ENCODE results near the gene TBX2. TPM values are rescaled to one million over a fixed set of nuclear protein-coding genes. Genes with fewer than 3 reads are reported as not detected.

TBX2 gene
- total and polyA plus RNA-seq, 2 donors: 2.1 to 3.2 TPM

DNA sequence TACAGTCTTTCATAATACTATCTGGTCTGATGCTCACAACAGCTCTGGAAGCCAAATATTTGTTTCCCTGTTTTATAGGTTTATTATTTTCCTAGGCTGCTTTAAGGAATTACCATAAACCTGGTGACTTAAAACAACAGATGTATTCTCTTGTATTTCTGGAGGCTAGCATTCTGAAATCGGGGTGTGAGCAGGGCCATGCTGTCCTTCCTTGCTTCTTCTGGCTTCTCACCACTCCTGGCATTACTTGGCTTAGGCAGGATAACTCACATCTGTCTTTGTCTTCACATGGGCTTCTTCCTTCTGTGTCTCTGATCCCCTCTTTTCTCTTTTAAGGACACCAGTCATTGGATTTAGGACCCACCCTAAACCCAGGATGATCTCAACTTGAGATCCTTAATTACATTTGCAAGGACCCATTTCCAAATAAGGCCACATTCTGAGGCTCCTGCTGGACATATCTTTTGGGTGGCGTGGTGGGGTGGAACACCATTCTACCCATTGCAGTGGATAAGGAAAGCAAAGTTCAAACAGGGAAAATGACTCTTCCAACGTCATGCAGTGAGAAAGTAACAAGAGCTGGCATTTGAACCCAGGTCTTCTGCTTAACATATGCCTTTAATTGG, 39.2 kb upstream of the TBX2 start:
- no peaks in the 10 kb centered on the region for H3K27me3 ChIP-seq (ENCODE audit: control insufficient read depth in 2 of 2, insufficient read depth in 1 of 2, low read length in 1 of 2)
- H3K27ac ChIP-seq (ENCODE audit: low read depth in 1 of 2, low read length in 1 of 2): no peak overlapping the region
- no peaks in the 10 kb centered on the region for H3K4me1 ChIP-seq (ENCODE audit: control insufficient read depth in 2 of 2, insufficient read depth in 2 of 2, low read length in 2 of 2)
- no peaks in the 10 kb centered on the region for H3K36me3 ChIP-seq (ENCODE audit: control insufficient read depth in 2 of 2, insufficient read depth in 2 of 2, low read length in 1 of 2)
- DNase-seq (ENCODE audit: low read depth in 6 of 9, low spot score in 9 of 9): no peak
- H3K4me3 ChIP-seq (ENCODE audit: low read length in 2 of 2): no peak overlapping the region
- 97% methylated on average over 3 of the region's 3 CpGs for WGBS
- H3K9me3 ChIP-seq (ENCODE audit: control insufficient read depth in 2 of 2, insufficient read depth in 1 of 2, low read length in 1 of 2): no peaks in the 10 kb centered on the region

DNA sequence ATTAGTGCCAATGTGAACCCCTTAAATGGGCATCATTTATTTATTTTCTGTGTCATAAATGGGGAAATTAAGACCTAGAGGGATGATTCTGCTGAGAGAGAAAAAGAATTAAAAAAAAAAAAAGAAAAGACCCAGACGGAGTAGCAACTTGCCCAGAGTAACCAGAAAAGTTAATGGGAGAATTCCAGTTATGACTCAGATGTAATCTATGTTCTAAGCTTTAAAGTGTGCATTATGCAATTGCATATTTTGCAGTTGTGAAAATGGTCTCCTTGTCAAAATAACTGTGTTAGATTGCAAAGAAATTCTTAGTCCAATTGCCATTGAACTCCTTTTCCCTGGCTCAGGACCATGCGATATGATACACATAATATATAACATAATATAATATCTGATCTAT, 38.6 kb upstream of the TBX2 start:
- Histone ChIP-seq H3K4me1 (ENCODE audit: control insufficient read depth in 2 of 2, insufficient read depth in 2 of 2, low read length in 2 of 2) (no peaks in the 10 kb centered on the region), H3K4me3 (ENCODE audit: low read length in 2 of 2) (no peak overlapping the region), H3K27ac (ENCODE audit: low read depth in 1 of 2, low read length in 1 of 2) (no peak overlapping the region), H3K27me3 (ENCODE audit: control insufficient read depth in 2 of 2, insufficient read depth in 1 of 2, low read length in 1 of 2) (no peaks in the 10 kb centered on the region), H3K36me3 (ENCODE audit: control insufficient read depth in 2 of 2, insufficient read depth in 2 of 2, low read length in 1 of 2) (no peaks in the 10 kb centered on the region), H3K9me3 (ENCODE audit: control insufficient read depth in 2 of 2, insufficient read depth in 1 of 2, low read length in 1 of 2) (no peaks in the 10 kb centered on the region)
- no peak for DNase-seq (ENCODE audit: low read depth in 6 of 9, low spot score in 9 of 9)
- over 99% methylated on average over 2 of the region's 2 CpGs for WGBS

DNA sequence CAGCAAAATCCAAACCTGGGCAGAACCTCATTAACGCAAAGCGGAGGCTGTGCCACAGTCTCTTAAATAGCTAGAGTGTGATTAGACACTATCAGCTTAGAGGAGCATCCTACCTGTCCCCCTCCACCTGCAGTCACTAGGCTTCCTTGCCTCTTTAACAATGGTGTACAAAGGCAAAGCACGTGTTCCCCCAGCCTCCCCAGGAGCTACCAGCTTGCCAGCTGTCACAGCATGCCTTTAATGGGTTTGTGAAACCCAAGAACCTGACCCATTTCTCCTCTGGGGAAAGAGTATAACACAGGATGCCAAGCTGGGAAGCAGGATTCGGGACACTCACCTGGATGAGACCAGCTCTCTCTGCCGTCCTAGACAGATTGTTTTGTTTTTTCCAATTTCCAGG, 37.2 kb upstream of the TBX2 start:
- DNase-seq (ENCODE audit: low read depth in 6 of 9, low spot score in 9 of 9): no peak
- WGBS: 96% methylated on average over 5 of the region's 5 CpGs
- H3K27ac ChIP-seq (ENCODE audit: low read depth in 1 of 2, low read length in 1 of 2): no peak overlapping the region
- no peaks in the 10 kb centered on the region for H3K9me3 ChIP-seq (ENCODE audit: control insufficient read depth in 2 of 2, insufficient read depth in 1 of 2, low read length in 1 of 2)
- no peak overlapping the region for H3K4me3 ChIP-seq (ENCODE audit: low read length in 2 of 2)
- no peaks in the 10 kb centered on the region for H3K36me3 ChIP-seq (ENCODE audit: control insufficient read depth in 2 of 2, insufficient read depth in 2 of 2, low read length in 1 of 2)
- H3K27me3 ChIP-seq (ENCODE audit: control insufficient read depth in 2 of 2, insufficient read depth in 1 of 2, low read length in 1 of 2): no peaks in the 10 kb centered on the region
- no peaks in the 10 kb centered on the region for H3K4me1 ChIP-seq (ENCODE audit: control insufficient read depth in 2 of 2, insufficient read depth in 2 of 2, low read length in 2 of 2)

DNA sequence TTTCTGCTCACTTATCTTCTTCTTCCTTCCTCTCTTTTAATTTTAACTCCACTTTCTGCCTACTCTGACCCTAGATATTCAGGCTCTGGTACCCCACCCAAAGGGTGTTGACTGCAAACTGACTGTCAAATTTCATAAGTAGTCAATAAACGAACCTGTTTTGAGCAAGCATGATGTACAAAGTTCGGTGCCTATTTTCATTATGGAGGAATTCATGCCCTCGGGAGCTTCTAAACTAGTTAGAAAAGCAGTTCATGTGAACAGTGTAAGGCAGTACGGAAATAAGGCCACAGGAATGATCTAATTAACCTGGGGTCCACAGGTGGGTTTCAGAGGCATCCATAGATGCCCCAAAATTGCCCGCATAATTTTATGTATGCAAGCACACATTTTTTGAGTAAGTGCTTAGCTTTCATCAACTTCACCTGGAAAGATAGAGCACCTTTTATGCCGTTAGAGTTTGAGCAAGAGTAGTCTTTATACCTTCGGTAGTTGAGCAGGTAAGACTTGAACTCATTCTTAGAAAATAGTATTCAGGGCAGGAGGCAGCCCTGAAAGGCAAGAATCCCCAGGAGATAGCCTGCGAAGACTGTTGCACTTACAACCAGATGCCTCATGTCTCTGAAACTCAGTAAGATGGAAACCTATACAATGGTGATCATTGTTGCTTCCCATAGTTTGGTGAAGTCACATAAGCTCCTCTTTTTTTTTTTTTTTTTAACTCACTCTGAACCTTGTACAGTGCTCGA, 36.6 kb upstream of the TBX2 start:
- WGBS: 97% methylated on average over 9 of the region's 9 CpGs
- no peak for DNase-seq (ENCODE audit: low read depth in 6 of 9, low spot score in 9 of 9)
- H3K27me3 ChIP-seq (ENCODE audit: control insufficient read depth in 2 of 2, insufficient read depth in 1 of 2, low read length in 1 of 2): no peaks in the 10 kb centered on the region
- H3K36me3 ChIP-seq (ENCODE audit: control insufficient read depth in 2 of 2, insufficient read depth in 2 of 2, low read length in 1 of 2): no peaks in the 10 kb centered on the region
- no peaks in the 10 kb centered on the region for H3K4me1 ChIP-seq (ENCODE audit: control insufficient read depth in 2 of 2, insufficient read depth in 2 of 2, low read length in 2 of 2)
- H3K9me3 ChIP-seq (ENCODE audit: control insufficient read depth in 2 of 2, insufficient read depth in 1 of 2, low read length in 1 of 2): no peaks in the 10 kb centered on the region
- H3K27ac ChIP-seq (ENCODE audit: low read depth in 1 of 2, low read length in 1 of 2): no peak overlapping the region
- no peak overlapping the region for H3K4me3 ChIP-seq (ENCODE audit: low read length in 2 of 2)

DNA sequence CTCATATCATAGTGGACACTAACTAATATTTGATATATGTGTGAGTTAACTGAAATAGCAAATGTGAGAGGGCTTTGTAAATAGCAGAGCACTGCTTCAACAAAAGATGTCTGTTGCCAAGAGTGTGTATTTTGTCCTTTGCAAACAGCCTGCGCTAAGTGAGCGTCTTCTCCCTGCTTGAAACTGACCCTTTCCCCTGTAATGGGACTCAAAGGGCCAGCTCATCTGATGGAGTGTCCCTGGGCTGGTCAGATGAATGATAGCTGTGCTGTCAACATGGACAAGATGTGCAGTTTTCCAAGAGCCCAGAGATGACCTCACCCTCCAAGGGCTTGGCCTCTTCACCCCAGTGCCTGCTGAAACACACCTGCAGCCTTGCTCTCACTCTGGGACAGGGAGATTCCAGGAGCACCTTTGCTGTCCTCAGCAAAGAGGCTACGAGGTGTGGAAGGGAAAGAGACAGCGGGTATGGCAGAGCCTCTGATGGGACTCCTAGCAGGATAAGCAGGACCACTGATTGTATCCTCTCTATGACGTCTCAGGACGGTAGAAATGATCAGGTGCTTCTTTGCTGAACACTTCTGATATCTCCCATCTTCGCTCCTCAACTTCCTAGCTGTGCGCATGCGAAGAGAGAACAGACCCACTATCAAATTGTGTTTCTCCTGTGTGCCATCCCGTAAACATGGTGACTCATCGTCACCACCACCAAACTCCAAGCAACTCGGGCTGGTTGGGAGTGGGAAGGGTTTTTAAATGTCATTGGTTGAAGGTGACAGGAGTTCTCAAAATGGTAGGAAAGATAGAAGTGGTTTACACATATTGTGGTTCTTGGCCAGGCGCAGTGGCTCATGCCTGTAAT, 35.8 kb upstream of the TBX2 start:
- no peak for DNase-seq (ENCODE audit: low read depth in 6 of 9, low spot score in 9 of 9)
- WGBS: 97% methylated on average over 13 of the region's 13 CpGs
- H3K27me3 ChIP-seq (ENCODE audit: control insufficient read depth in 2 of 2, insufficient read depth in 1 of 2, low read length in 1 of 2): no peaks in the 10 kb centered on the region
- no peaks in the 10 kb centered on the region for H3K36me3 ChIP-seq (ENCODE audit: control insufficient read depth in 2 of 2, insufficient read depth in 2 of 2, low read length in 1 of 2)
- no peaks in the 10 kb centered on the region for H3K9me3 ChIP-seq (ENCODE audit: control insufficient read depth in 2 of 2, insufficient read depth in 1 of 2, low read length in 1 of 2)
- H3K27ac ChIP-seq (ENCODE audit: low read depth in 1 of 2, low read length in 1 of 2): no peak overlapping the region
- H3K4me3 ChIP-seq (ENCODE audit: low read length in 2 of 2): no peak overlapping the region
- H3K4me1 ChIP-seq (ENCODE audit: control insufficient read depth in 2 of 2, insufficient read depth in 2 of 2, low read length in 2 of 2): no peaks in the 10 kb centered on the region

DNA sequence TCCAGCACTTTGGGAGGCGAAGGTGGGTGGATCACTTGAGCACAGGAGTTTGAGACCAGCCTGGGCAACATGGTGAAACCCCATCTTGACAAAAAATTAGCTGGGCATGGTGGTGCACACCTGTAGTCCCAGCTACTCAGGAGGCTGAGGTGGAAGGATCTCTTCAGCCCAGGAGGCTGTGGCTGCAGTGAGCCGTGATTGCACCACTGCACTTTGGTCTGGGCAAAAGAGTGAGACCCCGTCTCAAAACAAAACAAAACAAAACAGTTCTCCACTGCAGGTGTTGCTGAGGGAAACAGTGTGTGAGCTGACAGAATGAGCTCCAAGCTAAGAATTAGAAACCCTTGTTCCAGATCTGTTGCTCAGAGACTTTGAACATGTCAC, 35.2 kb upstream of the TBX2 start:
- H3K4me3 ChIP-seq (ENCODE audit: low read length in 2 of 2): no peak overlapping the region
- WGBS: 99% methylated on average over 3 of the region's 3 CpGs
- DNase-seq (ENCODE audit: low read depth in 6 of 9, low spot score in 9 of 9): no peak
- H3K36me3 ChIP-seq (ENCODE audit: control insufficient read depth in 2 of 2, insufficient read depth in 2 of 2, low read length in 1 of 2): no peaks in the 10 kb centered on the region
- no peaks in the 10 kb centered on the region for H3K4me1 ChIP-seq (ENCODE audit: control insufficient read depth in 2 of 2, insufficient read depth in 2 of 2, low read length in 2 of 2)
- H3K9me3 ChIP-seq (ENCODE audit: control insufficient read depth in 2 of 2, insufficient read depth in 1 of 2, low read length in 1 of 2): no peaks in the 10 kb centered on the region
- no peaks in the 10 kb centered on the region for H3K27me3 ChIP-seq (ENCODE audit: control insufficient read depth in 2 of 2, insufficient read depth in 1 of 2, low read length in 1 of 2)
- no peak overlapping the region for H3K27ac ChIP-seq (ENCODE audit: low read depth in 1 of 2, low read length in 1 of 2)

DNA sequence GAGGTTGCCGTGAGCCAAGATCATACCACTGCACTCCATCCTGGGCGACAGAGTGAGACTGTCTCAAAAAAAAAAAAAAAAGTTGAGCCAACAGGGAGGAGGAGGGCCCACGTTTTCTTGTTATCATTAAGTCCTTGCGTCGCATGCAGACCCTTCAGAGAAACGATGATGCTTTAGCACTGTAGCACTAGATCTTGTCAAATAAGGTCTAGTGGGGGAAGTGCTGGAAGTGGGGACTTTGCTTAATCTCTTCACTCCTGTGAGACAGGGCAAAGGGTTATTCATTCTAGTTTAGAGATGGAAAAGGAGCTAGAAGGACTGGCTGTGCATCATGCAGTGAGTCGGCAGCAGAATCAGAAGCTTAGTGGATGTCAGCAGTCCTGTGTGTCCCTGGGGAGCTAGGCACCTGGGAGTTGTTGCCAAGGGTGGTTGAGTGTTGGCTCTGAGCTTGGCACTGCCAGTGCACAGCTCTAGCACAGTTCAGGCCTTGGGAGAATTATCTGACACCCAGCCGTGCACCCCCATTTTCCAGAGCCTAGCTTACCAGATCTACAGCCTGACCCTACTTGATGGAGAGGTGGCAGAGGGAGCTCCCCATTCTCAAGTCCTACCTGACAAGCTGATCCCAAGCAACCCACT, 33.4 kb upstream of the TBX2 start:
- Histone ChIP-seq H3K4me3 (ENCODE audit: low read length in 2 of 2) (no peak overlapping the region), H3K27me3 (ENCODE audit: control insufficient read depth in 2 of 2, insufficient read depth in 1 of 2, low read length in 1 of 2) (no peaks in the 10 kb centered on the region), H3K27ac (ENCODE audit: low read depth in 1 of 2, low read length in 1 of 2) (no peak overlapping the region), H3K36me3 (ENCODE audit: control insufficient read depth in 2 of 2, insufficient read depth in 2 of 2, low read length in 1 of 2) (no peaks in the 10 kb centered on the region), H3K4me1 (ENCODE audit: control insufficient read depth in 2 of 2, insufficient read depth in 2 of 2, low read length in 2 of 2) (no peaks in the 10 kb centered on the region), H3K9me3 (ENCODE audit: control insufficient read depth in 2 of 2, insufficient read depth in 1 of 2, low read length in 1 of 2) (no peaks in the 10 kb centered on the region)
- DNase-seq (ENCODE audit: low read depth in 6 of 9, low spot score in 9 of 9): no peak
- 97% methylated on average over 8 of the region's 8 CpGs for WGBS

DNA sequence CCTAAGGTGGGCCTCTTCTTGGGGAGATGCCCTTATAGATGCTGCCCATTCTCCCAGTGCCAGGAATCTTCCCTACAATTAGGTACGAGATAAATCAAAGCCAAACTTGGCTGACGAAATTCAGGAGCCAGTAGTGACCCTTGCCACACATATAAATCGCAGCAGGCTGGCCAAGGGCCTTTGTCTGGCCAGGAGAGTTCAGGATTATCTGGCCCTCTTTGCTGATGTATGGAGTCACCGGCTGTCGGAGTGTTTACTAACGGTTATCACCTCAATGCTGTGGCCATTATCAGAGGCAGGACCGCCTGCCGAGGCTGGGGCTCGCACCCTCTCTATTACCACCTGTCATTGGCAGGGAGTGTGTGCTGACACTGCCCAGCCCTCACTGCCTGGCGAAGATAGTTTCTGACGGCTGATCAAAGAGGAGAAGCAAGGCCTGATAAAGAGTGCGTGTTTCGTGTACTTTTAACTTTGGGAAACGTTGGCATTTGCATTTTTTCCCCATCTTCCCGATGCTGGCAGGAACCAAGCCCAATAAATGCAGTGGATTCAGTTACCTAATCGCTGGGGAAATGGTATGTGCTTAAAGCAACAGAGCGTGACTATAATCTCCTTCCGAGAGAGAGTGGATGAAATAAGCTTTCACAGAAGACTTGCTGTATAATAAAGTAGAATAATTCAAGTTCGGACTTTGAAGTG, 32.8 kb upstream of the TBX2 start:
- H3K27me3 ChIP-seq (ENCODE audit: control insufficient read depth in 2 of 2, insufficient read depth in 1 of 2, low read length in 1 of 2): no peaks in the 10 kb centered on the region
- no peak for DNase-seq (ENCODE audit: low read depth in 6 of 9, low spot score in 9 of 9)
- H3K27ac ChIP-seq (ENCODE audit: low read depth in 1 of 2, low read length in 1 of 2): no peak overlapping the region
- no peaks in the 10 kb centered on the region for H3K36me3 ChIP-seq (ENCODE audit: control insufficient read depth in 2 of 2, insufficient read depth in 2 of 2, low read length in 1 of 2)
- 91% methylated on average over 19 of the region's 19 CpGs for WGBS
- no peaks in the 10 kb centered on the region for H3K4me1 ChIP-seq (ENCODE audit: control insufficient read depth in 2 of 2, insufficient read depth in 2 of 2, low read length in 2 of 2)
- no peak overlapping the region for H3K4me3 ChIP-seq (ENCODE audit: low read length in 2 of 2)
- H3K9me3 ChIP-seq (ENCODE audit: control insufficient read depth in 2 of 2, insufficient read depth in 1 of 2, low read length in 1 of 2): no peaks in the 10 kb centered on the region

Measured in thymus (tissue), 11 donors.